ENCODE measurements around the gene PHAF1.
"Not testable (repeated sequence)": the region's sequence is repeated elsewhere in the genome, so short reads cannot be mapped to it uniquely, and the experiment has no call there.

The PHAF1 gene

GRCh38 chr16:67114793-67115192, 5.1 kb downstream of the PHAF1 start:
- H3K4me3 ChIP-seq (ENCODE audit: low read depth, low read length) = no peak overlapping the region
- H3K9me3 ChIP-seq (ENCODE audit: control insufficient read depth, low read length) = no peaks in the 10 kb centered on the region
- peaks cover 39% of the 10 kb centered on the region for H3K79me2 ChIP-seq
- no peak for TF ChIP-seq CTCF (IDR thresholded peaks at IDR 0.05)
- no peaks in the 10 kb centered on the region for H3K27me3 ChIP-seq (ENCODE audit: control insufficient read depth, insufficient read depth, low read length)
- H3K9ac ChIP-seq = no peak overlapping the region
- no peak overlapping the region for H3K27ac ChIP-seq
- H3K4me2 ChIP-seq (ENCODE audit: low read length) = no peak overlapping the region
- peaks cover 15% of the 10 kb centered on the region for H3K4me1 ChIP-seq
- H2AFZ ChIP-seq = no peak overlapping the region
- H3K36me3 ChIP-seq (ENCODE audit: control insufficient read depth, insufficient read depth, low read length) = no peaks in the 10 kb centered on the region

DNA sequence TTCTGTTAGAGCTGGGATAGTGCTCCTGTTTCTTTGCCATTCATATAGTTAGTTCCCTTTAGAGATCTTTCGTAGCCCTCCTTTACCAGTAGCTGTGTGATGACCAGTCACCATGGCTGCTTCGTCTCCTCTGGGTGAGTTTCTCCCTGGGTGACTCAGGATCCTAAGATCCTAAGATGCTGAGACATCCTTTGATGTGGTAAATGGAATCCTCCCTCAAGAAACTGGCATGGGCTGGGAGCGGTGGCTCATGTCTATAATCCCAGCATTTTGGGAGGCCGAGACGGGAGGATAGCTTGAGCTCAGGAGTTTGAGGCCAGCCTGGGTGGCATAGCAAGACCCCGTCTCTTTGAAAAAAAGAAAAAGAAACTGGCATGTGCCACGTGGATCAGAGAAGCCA, 5.9 kb downstream of the PHAF1 start:
- Histone ChIP-seq H3K9me3 (ENCODE audit: control insufficient read depth, low read length) (no peaks in the 10 kb centered on the region), H2AFZ (no peak overlapping the region), H3K4me1 (peaks cover 13% of the 10 kb centered on the region), H3K27ac (no peak overlapping the region), H3K27me3 (ENCODE audit: control insufficient read depth, insufficient read depth, low read length) (no peaks in the 10 kb centered on the region), H3K9ac (no peak overlapping the region), H3K79me2 (peaks cover 30% of the 10 kb centered on the region), H3K4me2 (ENCODE audit: low read length) (no peak overlapping the region), H3K36me3 (ENCODE audit: control insufficient read depth, insufficient read depth, low read length) (no peaks in the 10 kb centered on the region), H3K4me3 (ENCODE audit: low read depth, low read length) (no peak overlapping the region)
- no peak for TF ChIP-seq CTCF (IDR thresholded peaks at IDR 0.05)

- no peak overlapping the region for H2AFZ ChIP-seq
- H3K36me3 ChIP-seq (ENCODE audit: control insufficient read depth, insufficient read depth, low read length) = no peaks in the 10 kb centered on the region
- no peaks in the 10 kb centered on the region for H3K9me3 ChIP-seq (ENCODE audit: control insufficient read depth, low read length)
- H3K4me2 ChIP-seq (ENCODE audit: low read length) = no peak overlapping the region
- no peak for TF ChIP-seq CTCF (IDR thresholded peaks at IDR 0.05)
- peaks cover 20% of the 10 kb centered on the region for H3K79me2 ChIP-seq
- peaks cover 4% of the 10 kb centered on the region for H3K4me1 ChIP-seq
- H3K4me3 ChIP-seq (ENCODE audit: low read depth, low read length) = no peak overlapping the region
- no peaks in the 10 kb centered on the region for H3K27me3 ChIP-seq (ENCODE audit: control insufficient read depth, insufficient read depth, low read length)
- no peak overlapping the region for H3K27ac ChIP-seq
- no peak overlapping the region for H3K9ac ChIP-seq
These were observed 6.9 kb downstream of the PHAF1 start for GRCh38 chr16:67116388-67117311.

DNA sequence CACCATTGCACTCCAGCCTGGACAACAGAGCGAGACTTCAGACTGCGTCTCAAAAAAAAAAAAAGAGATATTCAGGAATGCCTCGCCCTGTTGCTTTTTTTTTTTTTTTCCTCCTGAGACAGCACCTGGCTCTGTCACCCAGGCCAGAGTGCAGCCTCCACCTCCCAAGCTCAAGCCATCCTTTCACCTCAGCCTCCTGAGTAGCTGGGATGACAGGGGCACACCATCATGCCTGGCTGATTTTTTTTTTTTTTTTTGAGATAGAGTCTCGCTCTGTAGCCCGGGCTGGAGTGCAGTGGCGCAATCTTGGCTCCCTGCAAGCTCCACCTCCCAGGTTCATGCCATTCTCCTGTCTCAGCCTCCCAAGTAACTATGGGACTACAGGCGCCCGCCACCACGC, 8.0 kb downstream of the PHAF1 start:
- TF ChIP-seq CTCF (IDR thresholded peaks at IDR 0.05) = no peak
- Histone ChIP-seq H3K79me2 (peaks cover 23% of the 10 kb centered on the region), H3K9ac (no peak overlapping the region), H3K9me3 (ENCODE audit: control insufficient read depth, low read length) (no peaks in the 10 kb centered on the region), H3K4me1 (no peaks in the 10 kb centered on the region), H2AFZ (no peak overlapping the region), H3K27me3 (ENCODE audit: control insufficient read depth, insufficient read depth, low read length) (no peaks in the 10 kb centered on the region), H3K27ac (no peak overlapping the region), H3K4me2 (ENCODE audit: low read length) (no peak overlapping the region), H3K4me3 (ENCODE audit: low read depth, low read length) (no peak overlapping the region), H3K36me3 (ENCODE audit: control insufficient read depth, insufficient read depth, low read length) (no peaks in the 10 kb centered on the region)

DNA sequence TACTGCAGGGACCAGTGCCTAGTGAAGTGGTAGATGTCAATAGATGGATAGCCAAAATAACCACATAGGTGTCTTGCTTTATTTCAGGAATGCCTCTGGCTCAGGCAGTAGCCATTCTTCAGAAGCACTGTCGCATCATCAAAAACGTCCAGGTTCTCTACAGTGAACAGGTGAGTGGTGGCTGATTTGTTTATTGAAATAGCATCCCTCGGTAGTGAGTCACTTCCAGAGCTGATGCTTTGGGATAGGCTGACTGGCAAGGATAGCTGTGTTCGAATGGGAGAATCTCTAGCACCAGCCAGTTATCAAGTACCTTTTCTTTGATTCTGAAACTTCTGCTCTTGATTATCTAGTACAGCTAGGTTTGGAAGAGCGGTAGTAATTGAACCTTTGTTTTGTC, 10.3 kb downstream of the PHAF1 start:
- no peak for TF ChIP-seq CTCF (IDR thresholded peaks at IDR 0.05)
- Histone ChIP-seq H3K9me3 (ENCODE audit: control insufficient read depth, low read length) (no peaks in the 10 kb centered on the region), H3K4me3 (ENCODE audit: low read depth, low read length) (no peak overlapping the region), H3K79me2 (peaks cover 20% of the 10 kb centered on the region), H2AFZ (no peak overlapping the region), H3K27me3 (ENCODE audit: control insufficient read depth, insufficient read depth, low read length) (no peaks in the 10 kb centered on the region), H3K4me1 (no peaks in the 10 kb centered on the region), H3K27ac (no peak overlapping the region), H3K36me3 (ENCODE audit: control insufficient read depth, insufficient read depth, low read length) (no peaks in the 10 kb centered on the region), H3K9ac (no peak overlapping the region), H3K4me2 (ENCODE audit: low read length) (no peak overlapping the region)

- H3K9ac ChIP-seq; H2AFZ ChIP-seq; H3K27me3 ChIP-seq (ENCODE audit: control insufficient read depth, insufficient read depth, low read length); H3K4me1 ChIP-seq; H3K4me2 ChIP-seq (ENCODE audit: low read length); H3K27ac ChIP-seq; H3K4me3 ChIP-seq (ENCODE audit: low read depth, low read length); H3K9me3 ChIP-seq (ENCODE audit: control insufficient read depth, low read length); H3K36me3 ChIP-seq (ENCODE audit: control insufficient read depth, insufficient read depth, low read length): not testable (repeated sequence)
- peaks cover 19% of the 10 kb centered on the region for H3K79me2 ChIP-seq
These were observed 13.1 kb downstream of the PHAF1 start for GRCh38 chr16:67122799-67123198.
